GM18951 (cell line): ENCODE measurements around the gene MYL4.
"Not testable (repeated sequence)": the region's sequence is repeated elsewhere in the genome, so short reads cannot be mapped to it uniquely, and the experiment has no call there.

Experiments
- POLR2A ChIP-seq: IDR thresholded peaks from 4 replicates; pipeline ENCODE4 v1.6.1; 2011; ENCODE audit warnings: mild to moderate bottlenecking; ENCODE audit not compliant: insufficient read length, insufficient read depth; ENCODE audit errors: extremely low read depth
- in situ Hi-C: fragments of 300-500 bp; cut with MboI; formaldehyde crosslinking; loops from one replicate; pipeline ENCODE4 v1.12.0; 2022; ENCODE audit warnings: low sequenced_read_pairs, mixed read lengths, inconsistent platforms; ENCODE audit not compliant: unreplicated experiment

The MYL4 gene

DNA sequence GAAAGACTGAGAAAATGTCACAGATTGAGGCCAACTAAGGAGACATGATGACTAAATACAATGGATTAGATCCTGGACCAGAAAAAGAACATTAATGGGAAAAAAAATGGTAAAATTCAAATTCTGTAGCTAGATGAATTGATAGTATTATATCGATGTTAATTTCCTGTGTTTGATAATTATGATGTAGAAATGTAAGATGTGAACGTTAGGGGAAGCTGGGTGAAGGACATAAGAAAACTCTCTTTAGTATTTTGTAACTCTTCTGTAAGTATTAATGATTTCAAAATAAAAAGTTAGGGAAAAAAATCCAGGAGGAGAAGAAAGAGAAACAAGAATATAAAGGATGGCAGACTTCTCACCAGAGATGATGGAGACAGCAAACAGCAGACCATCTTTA is 41.7 kb downstream of the MYL4 start:
- in situ Hi-C loops, result no loop called here
- TF ChIP-seq POLR2A, result no peak

GRCh38 chr17:47251421-47251940 is 42.3 kb downstream of the MYL4 start:
- in situ Hi-C loops, result no loop called here
- no peak for TF ChIP-seq POLR2A

DNA sequence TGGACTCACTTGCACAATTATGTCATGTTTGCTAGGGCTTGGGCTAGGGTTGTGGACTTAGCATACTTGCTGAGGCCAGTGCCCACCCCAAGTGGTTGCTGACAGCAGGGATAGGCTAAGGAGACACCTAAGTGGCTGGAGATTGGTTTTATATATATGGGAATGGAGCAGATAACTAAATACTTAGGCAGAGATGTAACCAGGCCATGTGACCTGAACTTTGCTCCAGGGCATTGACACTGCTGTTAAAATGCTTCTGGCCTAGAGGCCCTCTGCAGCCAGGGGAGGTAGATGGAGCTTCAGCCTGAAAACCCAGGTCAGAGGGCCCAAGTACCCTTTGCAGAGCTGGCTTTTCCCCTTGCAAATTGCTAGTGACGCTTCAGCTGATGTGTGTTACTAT is 43.1 kb downstream of the MYL4 start:
- in situ Hi-C loops, result no loop called here
- TF ChIP-seq POLR2A, result no peak

DNA sequence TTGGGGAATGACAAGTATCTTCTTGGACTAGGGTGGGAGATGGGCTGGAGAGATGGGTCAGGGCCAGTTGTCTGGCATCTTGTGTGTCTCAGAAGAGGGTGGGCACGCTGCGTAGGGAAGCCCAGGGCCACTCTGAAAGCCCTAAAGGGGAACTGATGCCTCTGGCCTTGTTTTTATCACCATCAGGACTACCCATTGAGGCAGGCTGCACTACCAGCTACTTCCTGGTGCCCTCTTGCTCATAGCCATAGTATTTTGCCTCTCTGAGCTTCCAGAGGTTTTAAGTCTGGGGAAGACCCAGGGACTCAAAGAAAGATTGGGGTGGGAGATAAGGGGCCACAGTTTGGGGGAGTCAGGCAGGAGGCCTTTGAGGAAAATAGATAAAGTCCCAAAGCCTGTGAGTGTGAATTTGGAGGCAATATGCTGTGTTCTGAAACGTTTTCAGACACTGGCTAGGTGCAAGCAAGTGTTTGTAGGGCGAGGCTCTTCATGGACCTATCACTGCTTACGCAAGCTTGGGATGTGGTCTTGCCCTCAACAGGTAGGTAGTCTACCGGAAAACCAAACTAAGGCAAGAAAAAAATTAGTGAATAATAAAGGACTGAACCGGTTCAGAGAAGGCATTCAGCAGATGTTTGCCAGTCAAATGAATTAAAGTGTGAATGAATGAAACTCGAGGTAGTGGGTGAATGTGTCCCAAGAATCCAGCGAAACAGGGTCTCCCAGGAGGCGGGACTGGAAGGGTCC is 43.8 kb downstream of the MYL4 start:
- in situ Hi-C loops, result no loop called here
- TF ChIP-seq POLR2A, result no peak

GRCh38 chr17:47253541-47254402 is 44.6 kb downstream of the MYL4 start, which contains the start of gene ITGB3:
TSS of gene ITGB3 (plus strand) at chr17:47253827. CDS start at chr17:47253862, 35 bp downstream.
- in situ Hi-C loops, result no loop called here
- TF ChIP-seq POLR2A, result peak; percentile 58

- no peak for TF ChIP-seq POLR2A
- in situ Hi-C loops, result no loop called here
Observed at GRCh38 chr17:47254403-47254943, 45.3 kb downstream of the MYL4 start.

GRCh38 chr17:47257651-47258339 is 48.6 kb downstream of the MYL4 start:
- TF ChIP-seq POLR2A, result no peak
- in situ Hi-C loops, result no loop called here

GRCh38 chr17:47262586-47262985 is 53.4 kb downstream of the MYL4 start:
- TF ChIP-seq POLR2A, result no peak
- in situ Hi-C loops, result no loop called here

GRCh38 chr17:47264166-47264565 is 55.0 kb downstream of the MYL4 start:
- in situ Hi-C loops, result no loop called here
- TF ChIP-seq POLR2A, result no peak

GRCh38 chr17:47265983-47266541 is 56.9 kb downstream of the MYL4 start:
- in situ Hi-C loops, result no loop called here
- TF ChIP-seq POLR2A, result no peak

DNA sequence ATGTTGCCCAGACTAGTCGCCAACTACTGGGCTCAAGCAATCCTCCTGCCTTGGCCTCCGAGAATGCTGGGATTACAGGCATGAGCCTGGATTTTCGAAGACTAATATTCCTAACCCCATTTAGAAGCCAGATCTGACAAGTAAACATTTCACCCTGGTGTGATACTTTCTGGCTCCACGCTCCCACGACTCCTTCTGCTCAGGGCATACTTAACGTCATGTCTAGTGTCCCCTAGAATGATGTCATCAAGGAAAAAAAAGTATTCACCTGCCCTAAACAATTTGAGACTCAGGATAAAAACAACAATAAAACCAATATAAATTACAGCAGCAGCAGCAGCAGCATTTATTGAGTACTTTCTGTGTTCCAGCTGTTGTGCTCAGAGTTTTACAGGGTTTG is 57.6 kb downstream of the MYL4 start:
- no peak for TF ChIP-seq POLR2A
- in situ Hi-C loops, result no loop called here

DNA sequence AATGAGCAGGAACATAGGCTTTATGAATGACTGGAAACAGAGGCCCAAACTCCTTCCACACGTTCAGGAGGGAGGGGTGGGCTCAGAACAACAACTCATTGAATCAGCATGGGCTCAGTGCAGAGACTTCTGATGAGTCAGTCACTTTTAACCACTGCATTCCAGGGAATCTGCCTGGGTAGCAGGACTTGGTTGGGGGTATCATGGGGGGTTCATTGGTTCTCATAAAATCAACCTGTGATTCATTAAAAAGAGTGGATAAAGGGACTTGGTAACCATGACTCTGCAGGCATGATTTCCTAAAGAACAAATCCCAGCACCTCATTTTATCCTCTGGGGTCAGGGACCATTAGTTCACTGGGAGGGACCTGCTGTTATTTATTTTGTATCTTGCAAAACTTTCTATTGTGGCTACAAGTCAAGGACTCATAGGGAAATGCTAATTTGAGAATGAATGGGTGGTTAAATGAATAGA is 58.2 kb downstream of the MYL4 start:
- no peak for TF ChIP-seq POLR2A
- in situ Hi-C loops, result no loop called here

DNA sequence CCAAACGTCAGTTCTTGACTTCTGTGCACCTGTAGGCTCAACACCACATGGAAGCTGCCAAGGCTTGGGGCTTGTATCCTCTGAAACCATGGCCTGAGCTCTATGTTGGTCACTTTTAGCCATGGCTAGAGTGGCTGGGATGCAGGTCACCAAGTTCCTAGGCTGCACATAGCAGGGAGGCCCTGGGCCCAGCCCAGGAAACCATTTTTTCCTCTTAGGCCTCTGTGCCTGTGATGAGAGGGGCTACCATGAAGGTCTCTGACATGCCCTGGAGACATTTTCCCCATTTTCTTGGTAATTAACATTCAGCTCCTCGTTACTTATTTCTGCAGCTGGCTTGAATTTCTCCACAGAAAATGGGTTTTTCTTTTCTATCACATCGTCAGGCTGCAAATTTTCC is 59.8 kb downstream of the MYL4 start:
- in situ Hi-C loops, result not testable (repeated sequence)

DNA sequence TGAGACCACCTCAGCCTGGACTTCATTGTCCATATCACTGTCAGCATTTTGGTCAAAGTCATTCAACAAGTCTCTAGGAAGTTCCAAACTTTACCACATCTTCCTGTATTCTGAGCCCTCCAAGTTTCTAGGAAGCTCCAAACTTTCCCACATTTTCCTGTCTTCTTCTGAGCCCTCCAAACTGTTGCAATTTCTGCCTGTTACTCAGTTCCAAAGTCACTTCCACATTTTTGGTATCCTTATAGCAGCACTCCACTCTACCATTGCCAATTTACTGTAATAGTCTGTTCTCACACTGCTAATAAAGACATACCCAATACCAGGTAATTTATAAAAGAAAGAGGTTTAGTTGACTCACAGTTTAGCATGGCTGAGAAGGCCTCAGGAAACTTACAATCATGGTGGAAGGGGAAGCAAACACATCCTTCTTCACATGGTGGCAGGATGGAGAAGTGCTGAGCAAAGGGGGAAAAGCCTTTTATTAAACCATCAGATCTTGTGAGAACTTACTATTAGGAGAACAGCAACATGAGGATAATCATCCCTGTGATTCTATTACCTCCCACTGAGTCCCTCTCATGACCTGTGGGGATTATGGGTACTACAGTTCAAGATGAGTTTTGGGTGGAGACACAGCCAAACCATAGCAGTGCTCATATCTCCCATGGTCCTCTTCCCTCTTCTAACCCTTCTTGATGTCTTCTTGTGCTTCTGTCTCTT is 60.6 kb downstream of the MYL4 start:
- in situ Hi-C loops, result not testable (repeated sequence)
